Endothelial cell (in vitro differentiated cells): ENCODE measurements around the gene CASK. TPM values are rescaled to one million over a fixed set of nuclear protein-coding genes. Genes with fewer than 3 reads are reported as not detected.

ENCODE experiments used
- DNase-seq: peaks from one replicate; pipeline ENCODE4 v3.0.0; 2021; ENCODE audit warnings: low spot score
- H3K27ac Mint-ChIP-seq: one replicate; pipeline ENCODE4 v1.8.0; 2021; ENCODE audit warnings: mixed read lengths, inconsistent platforms; ENCODE audit not compliant: unreplicated experiment
- H3K27me3 Mint-ChIP-seq: one replicate; pipeline ENCODE4 v1.8.0; 2021; ENCODE audit warnings: mild to moderate bottlenecking, moderate library complexity, mixed read lengths, inconsistent platforms; ENCODE audit not compliant: unreplicated experiment
- H3K36me3 Mint-ChIP-seq: one replicate; pipeline ENCODE4 v1.8.0; 2021; ENCODE audit warnings: mild to moderate bottlenecking, low read depth, mixed read lengths, inconsistent platforms; ENCODE audit not compliant: unreplicated experiment
- H3K4me1 Mint-ChIP-seq: one replicate; pipeline ENCODE4 v1.8.0; 2021; ENCODE audit warnings: mild to moderate bottlenecking, mixed read lengths, inconsistent platforms; ENCODE audit not compliant: unreplicated experiment
- H3K4me3 Mint-ChIP-seq: one replicate; pipeline ENCODE4 v1.8.0; 2021; ENCODE audit warnings: mild to moderate bottlenecking, mixed read lengths, inconsistent platforms; ENCODE audit not compliant: unreplicated experiment
- H3K9me3 Mint-ChIP-seq: one replicate; pipeline ENCODE4 v1.8.0; 2021; ENCODE audit warnings: mixed read lengths, inconsistent platforms; ENCODE audit not compliant: unreplicated experiment
- total RNA-seq: library from RNA; stranded (reverse); fragmentation: NEBNext Ultra II Directional; extraction: Animal tissue kit (Norgen Biotek cat#: 25700); gene quantifications from one replicate; pipeline ENCODE4 v1.2.1, GENCODE V29; 2021; ENCODE audit not compliant: unreplicated experiment
- TF ChIP-seq, protein P1 (sequence below): fragments of 200-600 bp; sonication (generic); IDR thresholded peaks from one replicate; pipeline ENCODE4 v1.5.0; 2021; ENCODE audit warnings: antibody characterized with exemption; ENCODE audit not compliant: unreplicated experiment

The CASK gene
- total RNA-seq, 1 donor from 2014 or later: 62.5 TPM

- Mint-ChIP-seq H3K9me3 (no peaks in the 10 kb centered on the region), H3K36me3 (peaks cover 5% of the 10 kb centered on the region), H3K4me1 (no peaks in the 10 kb centered on the region), H3K27me3 (peaks cover 2% of the 10 kb centered on the region), H3K4me3 (no peak overlapping the region), H3K27ac (no peak overlapping the region)
- TF ChIP-seq, protein P1, sequence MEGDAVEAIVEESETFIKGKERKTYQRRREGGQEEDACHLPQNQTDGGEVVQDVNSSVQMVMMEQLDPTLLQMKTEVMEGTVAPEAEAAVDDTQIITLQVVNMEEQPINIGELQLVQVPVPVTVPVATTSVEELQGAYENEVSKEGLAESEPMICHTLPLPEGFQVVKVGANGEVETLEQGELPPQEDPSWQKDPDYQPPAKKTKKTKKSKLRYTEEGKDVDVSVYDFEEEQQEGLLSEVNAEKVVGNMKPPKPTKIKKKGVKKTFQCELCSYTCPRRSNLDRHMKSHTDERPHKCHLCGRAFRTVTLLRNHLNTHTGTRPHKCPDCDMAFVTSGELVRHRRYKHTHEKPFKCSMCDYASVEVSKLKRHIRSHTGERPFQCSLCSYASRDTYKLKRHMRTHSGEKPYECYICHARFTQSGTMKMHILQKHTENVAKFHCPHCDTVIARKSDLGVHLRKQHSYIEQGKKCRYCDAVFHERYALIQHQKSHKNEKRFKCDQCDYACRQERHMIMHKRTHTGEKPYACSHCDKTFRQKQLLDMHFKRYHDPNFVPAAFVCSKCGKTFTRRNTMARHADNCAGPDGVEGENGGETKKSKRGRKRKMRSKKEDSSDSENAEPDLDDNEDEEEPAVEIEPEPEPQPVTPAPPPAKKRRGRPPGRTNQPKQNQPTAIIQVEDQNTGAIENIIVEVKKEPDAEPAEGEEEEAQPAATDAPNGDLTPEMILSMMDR: no peak
- DNase-seq: no peak
Measured at GRCh38 chrX:41739871-41740270, 183.5 kb downstream of the CASK start.

- Mint-ChIP-seq H3K27me3 (no peaks in the 10 kb centered on the region), H3K9me3 (no peaks in the 10 kb centered on the region)
Measured at GRCh38 chrX:41737065-41737464, 186.3 kb downstream of the CASK start.

DNA sequence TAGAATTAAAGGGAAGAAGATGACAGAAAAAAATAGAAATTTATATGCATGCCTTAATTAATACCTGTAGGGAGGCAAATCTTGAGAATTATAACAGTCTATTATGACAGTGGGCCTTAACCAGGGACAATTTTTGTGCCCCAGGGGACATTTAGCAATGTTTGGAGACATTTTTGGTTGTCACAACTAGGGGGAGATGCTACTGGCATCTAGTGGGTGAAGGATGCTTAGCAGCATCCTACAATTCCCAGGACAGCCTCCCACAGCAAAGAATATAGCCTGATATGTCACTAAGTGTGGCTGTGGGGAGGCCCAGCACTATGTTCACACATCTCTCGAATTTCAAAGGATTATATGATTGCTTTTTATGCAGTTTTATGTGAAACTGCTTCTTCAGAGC is 188.8 kb downstream of the CASK start:
- H3K4me3 Mint-ChIP-seq: no peak overlapping the region
- no peaks in the 10 kb centered on the region for H3K36me3 Mint-ChIP-seq
- no peak for DNase-seq
- no peaks in the 10 kb centered on the region for H3K9me3 Mint-ChIP-seq
- TF ChIP-seq, protein P1: no peak
- H3K27ac Mint-ChIP-seq: no peak overlapping the region
- no peaks in the 10 kb centered on the region for H3K27me3 Mint-ChIP-seq
- peaks cover 6% of the 10 kb centered on the region for H3K4me1 Mint-ChIP-seq

More at GRCh38 chrX:41737065-41737464, 186.3 kb downstream of the CASK start:
- DNase-seq: no peak
- Mint-ChIP-seq H3K27ac (no peak overlapping the region), H3K36me3 (no peaks in the 10 kb centered on the region), H3K4me3 (no peak overlapping the region), H3K4me1 (peaks cover 5% of the 10 kb centered on the region)
- TF ChIP-seq, protein P1: no peak

DNA sequence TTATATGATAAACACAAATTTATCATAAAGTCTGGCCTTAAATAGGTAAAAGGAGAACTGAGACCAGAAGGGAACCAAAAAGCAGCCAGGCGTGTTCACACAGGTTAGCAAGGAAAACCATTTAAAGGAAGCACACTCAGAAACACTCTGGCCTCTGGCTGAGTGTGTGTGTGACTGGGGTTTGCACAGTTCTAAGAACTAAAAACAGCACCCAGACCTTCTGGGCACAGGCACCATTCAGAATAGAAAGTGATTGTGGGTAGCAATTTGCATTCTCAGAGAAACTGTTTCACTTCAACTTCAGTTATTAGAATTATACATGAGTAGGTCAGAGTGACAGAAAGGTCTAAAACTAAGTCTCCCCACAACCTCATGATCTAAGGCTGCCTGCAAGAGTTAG is 189.4 kb downstream of the CASK start:
- peaks cover 6% of the 10 kb centered on the region for H3K4me1 Mint-ChIP-seq
- no peaks in the 10 kb centered on the region for H3K9me3 Mint-ChIP-seq
- no peak for DNase-seq
- TF ChIP-seq, protein P1: no peak
- H3K27me3 Mint-ChIP-seq: no peaks in the 10 kb centered on the region
- H3K27ac Mint-ChIP-seq: no peak overlapping the region
- H3K4me3 Mint-ChIP-seq: no peak overlapping the region
- H3K36me3 Mint-ChIP-seq: no peaks in the 10 kb centered on the region

- Mint-ChIP-seq H3K4me3 (peak overlapping the region; percentile 14), H3K27ac (peak overlapping the region; percentile 58), H3K9me3 (no peaks in the 10 kb centered on the region), H3K36me3 (no peaks in the 10 kb centered on the region), H3K4me1 (peaks cover 6% of the 10 kb centered on the region), H3K27me3 (no peaks in the 10 kb centered on the region)
- TF ChIP-seq, protein P1: no peak
- DNase-seq: no peak
Measured at GRCh38 chrX:41732260-41732659, 191.1 kb downstream of the CASK start.
